IPS-NIHi11 (cell line): ENCODE data around the gene TXN.
A peak's percentile ranks its signal among the peaks of the same experiment; 100 is the strongest.

Source experiments
- DNase-seq: peaks from one replicate; pipeline ENCODE4 v3.0.0; 2012; ENCODE audit warnings: mixed read lengths, low spot score

TXN gene

DNA sequence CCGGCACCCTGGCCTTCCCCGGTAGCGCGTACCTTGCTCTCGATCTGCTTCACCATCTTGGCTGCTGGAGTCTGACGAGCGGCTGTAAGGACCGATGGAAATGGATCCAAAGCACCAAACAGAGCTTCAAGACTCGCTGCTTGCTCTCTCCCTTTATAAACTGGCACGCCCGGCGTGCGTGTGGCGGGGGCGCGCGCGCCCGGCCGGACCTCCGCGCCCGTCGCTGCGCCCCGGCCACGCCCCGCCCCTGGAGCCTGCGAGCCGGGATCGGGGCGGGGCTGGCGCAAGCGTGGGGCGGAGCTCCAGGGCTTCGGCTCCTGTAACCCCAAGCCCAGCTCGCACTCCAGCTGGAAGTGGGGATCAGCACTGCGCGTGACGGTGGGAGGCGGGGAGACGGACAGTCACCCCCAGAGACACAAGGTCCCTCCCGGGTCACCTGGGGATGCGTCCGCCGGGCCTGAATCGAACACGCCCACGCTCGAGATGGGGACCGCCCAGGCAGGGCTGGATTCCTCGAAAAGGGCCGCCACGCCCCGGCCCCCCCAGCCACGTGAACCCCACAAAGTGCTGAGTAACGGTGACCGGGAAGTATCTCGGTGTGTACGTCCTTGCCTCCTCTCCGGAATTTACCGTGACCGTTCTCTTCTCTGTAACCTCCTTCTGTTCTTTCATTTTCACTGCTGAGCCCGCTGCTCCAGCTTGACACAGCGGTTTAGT is at the start of gene TXN:
TSS of gene TXN (minus strand) at position 128 of the 717 bp plus-strand sequence. CDS start at position 56, 72 bp downstream.
- DNase-seq, result peak; percentile 87

DNA sequence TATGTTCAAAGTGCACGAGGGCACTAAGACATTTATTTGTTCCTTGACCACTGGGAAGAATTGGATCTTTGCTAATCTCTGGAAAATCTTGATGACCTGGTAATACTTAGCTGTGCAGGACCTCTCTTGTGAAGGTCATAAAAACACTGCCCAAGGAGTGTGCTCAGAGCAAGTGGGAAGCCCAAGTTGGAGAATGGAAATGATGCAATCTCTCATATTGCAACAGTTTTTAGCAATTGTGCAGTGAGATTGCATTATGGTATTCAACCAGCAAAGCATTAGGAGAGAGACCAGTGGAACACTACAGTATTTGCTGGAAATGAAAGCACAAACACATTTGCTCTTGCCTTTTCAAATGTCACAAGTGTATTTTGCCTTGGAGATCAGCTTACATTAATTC is 46.8 kb upstream of the TXN start:
- no peak for DNase-seq

DNA sequence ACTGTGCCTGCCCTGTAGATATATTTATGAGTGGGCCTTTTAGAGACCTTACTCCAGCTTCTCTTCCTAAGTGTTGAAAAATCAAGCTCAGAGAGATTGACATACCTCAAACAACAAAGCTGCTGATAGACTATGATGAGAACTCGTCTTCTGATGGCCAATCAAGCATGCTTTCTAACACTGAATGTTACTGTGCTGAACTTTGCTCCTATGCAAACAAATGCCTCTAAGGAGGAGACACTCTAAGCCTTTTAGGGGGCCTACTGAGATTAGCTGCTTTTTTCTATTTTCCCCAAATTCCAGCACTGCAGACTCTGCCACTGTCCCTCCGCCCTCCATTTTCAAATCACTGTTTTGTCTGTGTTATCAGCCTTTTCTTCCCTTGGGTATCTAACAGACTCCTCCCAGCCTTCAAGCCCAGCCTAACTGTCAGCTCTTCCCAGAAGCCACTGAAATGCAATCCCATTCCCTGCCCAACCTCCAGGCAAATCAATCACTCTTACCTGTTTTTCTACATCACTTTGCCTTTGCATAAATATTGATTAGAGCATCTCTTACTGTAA is 41.8 kb upstream of the TXN start:
- DNase-seq, result no peak

DNA sequence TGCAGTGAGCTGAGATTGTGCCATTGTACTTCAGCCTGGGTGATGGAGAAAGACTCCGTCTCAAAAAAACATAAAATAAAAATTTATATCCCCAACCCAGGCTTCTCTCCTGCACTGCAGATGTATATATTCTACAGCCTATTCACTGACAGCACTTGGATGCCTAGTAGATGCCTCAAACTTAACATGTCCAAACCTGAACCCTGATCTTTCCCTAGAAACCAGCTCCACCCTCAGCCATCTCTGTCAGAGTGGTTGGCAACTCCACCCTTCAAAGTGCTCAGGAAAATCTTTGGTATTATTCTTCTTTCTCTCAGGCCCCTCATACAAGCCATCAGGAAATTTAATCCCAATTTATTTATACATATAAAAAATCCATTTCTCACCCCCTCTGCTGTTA is 36.9 kb upstream of the TXN start:
- no peak for DNase-seq

DNA sequence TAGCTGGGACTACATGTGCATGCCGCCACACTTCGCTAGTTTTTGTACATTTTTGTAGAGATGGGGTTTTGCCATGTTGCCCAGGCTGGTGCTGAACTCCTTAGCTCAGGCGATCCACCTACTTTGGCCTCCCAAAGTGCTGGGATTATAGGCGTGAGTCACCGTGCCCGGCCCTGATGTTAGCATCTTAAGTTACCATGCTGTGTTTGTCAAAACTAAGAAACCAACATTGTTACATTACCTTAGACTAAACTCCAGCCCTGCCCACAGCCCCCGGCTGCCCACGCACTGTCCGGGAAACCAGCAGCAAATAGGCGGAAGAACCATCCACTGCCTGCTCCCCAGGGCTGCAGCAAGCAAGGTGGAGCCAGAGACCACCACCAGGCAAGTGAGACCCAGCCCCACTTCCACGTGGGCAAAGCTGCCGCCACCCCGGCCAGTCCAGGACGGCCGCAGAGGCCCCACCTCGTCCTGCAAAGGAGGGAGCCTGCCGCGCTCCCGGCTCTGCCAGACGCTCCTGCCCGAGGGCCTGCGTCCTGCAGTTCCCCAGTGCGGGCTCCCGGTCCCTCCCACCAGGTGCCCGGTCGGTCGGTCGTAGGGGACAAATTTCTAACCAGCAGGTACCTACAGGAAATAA is 35.7 kb upstream of the TXN start:
- peak; percentile 16 for DNase-seq

DNA sequence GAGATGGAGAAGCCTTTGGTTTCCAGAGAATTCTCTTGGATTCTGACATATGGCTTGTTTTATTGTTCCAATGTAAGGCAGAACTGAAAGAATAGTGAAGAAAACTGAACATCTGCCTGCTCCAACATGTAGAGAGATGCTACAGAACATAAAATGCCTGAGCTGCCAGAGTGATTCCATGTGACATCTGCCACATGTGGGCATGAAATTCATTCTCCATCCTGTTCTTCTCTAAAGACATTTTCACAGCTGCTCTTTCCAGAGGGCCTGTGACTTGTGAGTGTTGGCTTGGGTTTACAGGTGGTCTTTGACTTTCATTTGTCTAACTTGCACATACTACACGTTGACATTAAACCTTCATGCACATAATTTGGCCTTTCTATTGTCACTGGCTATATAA is 33.7 kb upstream of the TXN start:
- no peak for DNase-seq

DNA sequence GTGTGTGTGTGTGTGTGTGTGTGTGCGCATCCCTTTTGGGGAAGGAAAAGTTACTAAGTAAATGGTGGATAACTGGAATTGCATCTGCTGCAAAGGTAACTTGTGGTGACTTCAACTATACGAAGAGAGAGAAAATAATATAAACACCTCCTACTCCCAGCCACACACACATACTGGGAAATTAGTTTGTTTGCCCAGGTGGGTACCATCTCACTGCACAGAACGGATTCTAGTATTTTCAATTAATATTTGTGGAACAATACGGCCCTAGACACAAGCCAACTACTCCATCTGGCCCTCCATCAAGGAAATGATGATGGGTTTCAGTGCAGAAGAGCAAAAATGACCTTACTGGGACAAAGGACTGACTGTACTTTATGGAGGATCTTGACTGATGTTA is 32.2 kb upstream of the TXN start:
- DNase-seq, result no peak

DNA sequence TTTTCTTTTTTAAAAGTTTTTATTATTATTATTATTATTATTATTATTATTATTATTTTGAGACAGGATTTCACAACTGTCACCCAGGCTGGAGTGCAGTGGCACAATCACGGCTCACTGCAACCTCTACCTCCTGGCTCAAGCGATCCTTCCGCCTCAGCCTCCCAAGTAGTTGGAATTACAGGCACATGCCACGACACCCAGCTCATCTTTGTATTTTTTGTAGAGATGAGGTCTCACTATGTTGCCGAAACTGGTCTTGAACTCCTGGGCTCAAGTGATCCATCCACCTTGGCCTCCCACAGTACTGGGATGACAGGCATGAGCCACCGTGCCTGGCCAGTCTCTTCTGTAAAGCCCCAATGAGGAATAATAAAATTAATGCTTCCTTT is 31.0 kb upstream of the TXN start:
- DNase-seq, result no peak

DNA sequence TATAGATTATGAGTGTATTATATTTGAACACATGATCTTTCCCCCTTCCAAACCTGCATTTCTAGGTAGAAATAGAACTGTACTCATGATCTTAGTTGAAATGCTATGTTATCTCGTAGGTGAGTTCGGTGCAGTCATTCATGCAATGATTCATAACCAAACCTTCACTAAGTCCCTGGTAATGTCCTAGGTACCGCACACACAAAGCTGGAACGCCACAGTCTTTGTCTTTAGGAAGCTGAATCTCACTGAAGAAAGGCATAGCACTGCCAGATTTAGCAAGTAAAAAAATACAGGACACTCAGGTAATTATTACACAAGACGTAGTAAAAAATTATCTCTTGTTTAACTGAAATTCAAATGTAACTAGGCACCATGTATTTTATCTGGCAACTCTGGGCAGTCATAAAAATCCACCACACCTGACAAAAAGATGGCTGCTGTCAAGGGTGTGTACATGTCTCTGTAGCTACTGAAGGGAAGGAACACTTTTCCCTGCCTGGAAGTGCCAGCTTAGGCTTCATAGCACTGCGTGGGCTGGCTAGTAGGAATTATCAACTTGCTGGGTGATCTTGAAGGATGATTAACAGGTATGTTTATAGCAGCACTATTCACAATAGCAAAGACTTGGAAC is 28.0 kb upstream of the TXN start:
- DNase-seq, result no peak

DNA sequence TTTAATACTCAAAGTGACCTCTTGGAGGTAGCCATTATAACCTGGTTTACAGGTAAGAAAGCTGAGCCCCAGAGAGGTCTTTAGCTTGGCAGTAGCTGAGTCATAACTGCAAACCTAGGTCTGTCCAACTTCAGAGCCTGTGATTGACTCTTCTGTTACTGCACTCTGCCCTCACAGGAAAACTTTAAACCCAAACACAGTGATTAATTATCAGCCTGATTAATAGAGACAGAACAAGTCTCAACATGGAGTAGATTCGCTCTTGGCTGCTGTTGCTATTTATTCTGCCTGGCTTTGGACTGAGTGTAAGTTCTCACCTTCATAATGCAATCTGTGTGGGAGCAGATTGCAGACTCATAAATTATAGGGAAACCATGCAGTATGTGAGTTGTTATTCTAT is 27.4 kb upstream of the TXN start:
- no peak for DNase-seq

DNA sequence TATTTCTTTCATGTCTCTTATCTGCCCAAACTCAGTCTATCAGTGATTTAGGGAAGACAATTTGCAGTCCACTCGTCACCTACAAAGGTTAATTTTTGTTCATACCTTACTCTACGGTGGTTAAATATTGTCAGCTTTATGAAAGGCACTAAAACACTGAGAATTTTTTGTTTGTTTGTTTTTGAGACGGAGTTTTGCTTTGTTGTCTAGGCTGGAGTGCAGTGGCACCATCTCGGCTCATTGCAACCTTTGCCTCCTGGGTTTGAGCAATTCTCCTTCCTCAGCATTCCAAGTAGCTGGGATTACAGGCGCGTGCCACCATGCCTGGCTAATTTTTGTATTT is 26.4 kb upstream of the TXN start:
- no peak for DNase-seq

DNA sequence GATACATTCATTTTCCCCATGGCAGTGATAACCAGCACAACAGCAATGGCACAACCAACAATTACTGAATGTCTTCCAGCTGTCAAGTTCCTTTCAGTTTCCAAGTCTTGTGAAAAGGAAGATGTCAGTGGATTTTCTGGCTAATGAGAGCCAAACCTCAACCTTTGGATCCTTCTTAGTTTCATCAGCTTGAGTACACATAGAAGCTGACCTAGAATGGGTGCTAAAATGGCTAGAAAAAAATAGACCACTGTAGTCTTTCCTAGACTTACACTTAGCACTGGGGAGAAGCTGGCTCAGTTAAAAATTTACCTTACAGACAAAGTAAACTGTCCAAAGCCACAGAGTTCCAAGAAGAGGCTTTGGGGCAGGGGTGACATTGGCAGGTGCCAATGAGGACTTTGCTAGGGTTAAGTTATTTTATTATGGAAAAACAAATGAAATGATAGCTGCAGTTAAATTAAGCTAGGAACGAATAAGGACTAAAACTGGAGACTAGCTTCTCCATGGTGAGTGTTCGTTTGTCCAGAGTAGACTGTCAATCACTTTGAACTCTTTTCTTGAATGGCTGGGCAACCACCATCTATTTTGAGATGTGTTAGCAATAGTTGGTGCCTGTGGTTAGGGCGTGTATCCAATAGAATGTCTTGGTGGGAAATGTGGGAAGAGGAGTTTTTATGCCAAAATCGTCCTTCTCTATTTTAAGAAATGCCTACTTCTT is 25.9 kb upstream of the TXN start:
- DNase-seq, result no peak

DNA sequence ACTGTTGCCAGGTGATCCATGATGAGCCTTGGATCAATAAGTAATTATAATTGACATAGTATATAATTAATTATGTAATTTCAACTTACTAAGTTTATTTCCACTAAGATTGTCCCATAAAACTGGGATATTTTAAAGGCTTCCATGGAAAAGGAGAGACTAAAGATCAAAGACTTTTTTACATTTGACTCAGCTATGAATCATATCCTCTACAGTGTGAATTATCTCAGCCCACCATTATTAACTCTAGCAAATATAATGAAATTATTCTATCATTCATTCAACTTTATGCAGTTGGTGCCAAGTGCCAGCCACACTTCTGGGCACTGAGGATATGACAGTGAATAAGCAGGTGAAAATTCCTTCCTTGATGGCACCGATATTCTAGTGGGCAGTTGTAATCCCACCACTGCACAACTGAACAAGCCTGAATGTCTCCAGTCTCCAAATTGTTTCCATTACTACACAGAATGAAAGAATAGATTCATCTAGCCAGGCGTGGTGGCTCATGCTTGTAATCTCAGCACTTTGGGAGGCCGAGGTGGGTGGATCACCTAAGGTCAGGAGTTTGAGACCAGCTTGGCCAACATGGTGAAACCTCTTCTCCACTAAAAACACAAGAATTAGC is 21.9 kb upstream of the TXN start:
- DNase-seq, result no peak

DNA sequence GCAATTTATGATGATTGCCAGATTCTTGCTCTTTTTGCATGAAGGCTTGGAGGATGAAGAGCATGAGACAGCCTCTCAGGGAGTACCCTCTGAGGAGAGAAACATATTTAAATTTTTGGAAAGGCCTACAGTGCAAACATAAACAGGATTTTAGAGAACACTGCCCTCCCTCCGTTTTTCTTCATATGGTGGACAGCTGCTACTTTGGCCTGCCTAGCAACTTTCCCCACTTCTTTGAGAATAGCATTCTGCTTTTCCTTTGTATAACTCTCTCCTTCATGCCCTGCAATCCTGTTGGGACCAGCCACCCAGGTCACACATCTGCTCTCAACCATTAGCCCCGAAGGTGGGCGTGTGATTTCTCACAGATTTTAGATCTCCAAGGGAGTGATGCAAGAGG is 20.5 kb upstream of the TXN start:
- DNase-seq, result no peak

DNA sequence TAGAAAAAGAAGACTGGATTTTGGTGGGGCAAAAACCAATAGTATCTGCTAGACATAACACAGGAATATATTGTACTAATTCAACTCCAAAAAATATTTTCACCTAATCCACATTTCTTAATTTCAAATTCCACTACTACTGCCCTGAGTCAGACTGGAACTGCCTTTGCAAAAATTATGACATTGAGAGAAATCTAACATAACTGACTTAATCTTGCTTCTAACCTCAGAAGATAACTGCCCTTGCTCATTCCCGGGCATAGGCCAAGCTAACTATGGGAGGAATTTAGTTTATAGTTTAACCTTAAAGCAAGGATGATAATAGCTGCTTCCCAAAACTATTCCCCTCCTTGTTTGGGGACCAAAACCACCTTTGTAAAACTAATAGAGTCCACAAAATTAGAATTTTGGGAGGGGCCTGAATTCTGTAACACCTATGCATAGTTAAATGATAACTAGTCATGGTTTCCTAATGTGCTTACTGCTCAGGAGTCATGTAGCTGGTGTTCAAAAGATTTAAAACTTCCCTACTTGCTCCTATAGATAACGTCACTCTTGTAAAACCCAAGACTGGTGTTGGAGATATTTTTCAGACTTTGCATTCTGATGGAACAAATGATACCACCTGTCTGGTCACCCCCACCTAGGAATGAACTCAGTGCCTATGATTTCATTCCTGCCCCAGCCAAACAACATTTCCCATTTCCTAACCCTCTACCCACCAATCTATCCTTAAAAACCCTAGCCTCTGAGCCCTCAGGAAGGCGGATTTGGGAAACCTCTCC is 14.1 kb upstream of the TXN start:
- no peak for DNase-seq

DNA sequence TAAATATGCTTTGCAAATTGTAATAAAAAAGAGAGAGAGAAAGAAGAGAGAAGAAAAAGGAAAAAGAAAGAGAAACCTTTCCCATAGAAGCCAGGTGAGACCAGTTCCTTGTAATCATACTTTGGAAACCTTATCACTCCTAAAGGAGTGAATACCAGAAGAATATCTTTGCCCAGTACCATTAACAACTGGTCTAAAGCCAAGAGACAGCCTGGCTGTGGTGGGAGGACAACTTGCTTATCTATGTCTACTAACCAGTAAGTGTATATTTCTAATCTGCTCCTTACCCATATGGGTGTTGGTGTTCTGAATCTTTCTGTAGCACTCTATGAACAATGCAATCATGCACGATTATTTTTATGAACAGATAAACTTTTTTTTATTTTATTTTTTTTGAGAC is 10.5 kb upstream of the TXN start:
- DNase-seq, result no peak

DNA sequence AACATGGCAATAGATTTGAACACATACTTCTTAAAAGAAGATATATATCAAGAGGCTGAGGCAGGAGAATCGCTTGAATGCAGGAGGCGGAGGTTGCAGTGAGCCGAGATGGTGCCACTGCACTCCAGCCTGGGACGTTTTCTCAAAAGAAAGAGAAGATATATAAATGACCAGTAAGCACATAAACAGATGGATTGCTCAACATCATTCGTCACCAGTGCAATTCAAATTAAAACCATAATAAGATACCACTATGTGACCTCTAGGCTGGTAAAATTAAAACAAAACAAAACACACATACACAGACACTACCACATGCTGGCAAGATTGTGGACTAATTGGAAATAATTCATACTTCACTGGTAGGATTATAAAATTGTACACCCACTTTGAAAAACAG is 5.3 kb upstream of the TXN start:
- no peak for DNase-seq

DNA sequence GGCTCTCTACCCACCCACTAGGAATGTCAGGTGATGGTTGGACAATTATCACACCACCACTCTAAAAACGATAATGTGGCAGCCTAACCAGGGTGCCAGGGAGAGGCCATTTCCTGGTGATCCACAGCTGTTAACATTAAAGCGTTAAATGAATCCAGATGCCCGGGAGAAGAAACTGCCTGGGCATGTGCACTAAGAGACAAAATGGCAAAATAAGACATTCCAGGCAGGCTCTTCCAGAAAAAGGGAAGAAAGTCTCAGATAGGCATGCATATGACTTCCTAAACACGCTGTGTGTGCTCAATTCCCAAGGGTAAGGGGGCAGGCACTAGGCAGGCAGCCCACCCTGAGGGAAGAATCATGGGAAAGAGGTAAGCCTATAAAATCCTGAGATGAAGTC is 4.6 kb upstream of the TXN start:
- no peak for DNase-seq

DNA sequence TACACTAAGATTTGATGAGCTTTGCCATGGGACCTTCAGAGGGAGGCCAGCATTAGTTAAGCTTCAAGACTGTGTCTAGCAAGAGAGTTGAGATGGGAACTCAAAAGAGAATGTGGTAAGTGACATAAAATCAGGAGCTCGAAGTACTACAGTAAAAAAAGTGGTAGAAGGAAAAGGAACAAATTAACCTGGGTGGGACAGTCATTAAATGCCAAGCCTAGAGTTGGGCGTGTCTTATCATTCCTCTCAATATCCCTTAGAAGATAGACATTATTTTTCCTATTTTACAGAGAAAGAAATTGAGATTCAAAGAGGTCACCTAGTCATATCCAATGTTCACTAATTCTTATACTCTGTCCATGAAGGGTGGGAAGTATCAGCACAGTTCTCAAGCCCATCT is 3.3 kb upstream of the TXN start:
- no peak for DNase-seq

DNA sequence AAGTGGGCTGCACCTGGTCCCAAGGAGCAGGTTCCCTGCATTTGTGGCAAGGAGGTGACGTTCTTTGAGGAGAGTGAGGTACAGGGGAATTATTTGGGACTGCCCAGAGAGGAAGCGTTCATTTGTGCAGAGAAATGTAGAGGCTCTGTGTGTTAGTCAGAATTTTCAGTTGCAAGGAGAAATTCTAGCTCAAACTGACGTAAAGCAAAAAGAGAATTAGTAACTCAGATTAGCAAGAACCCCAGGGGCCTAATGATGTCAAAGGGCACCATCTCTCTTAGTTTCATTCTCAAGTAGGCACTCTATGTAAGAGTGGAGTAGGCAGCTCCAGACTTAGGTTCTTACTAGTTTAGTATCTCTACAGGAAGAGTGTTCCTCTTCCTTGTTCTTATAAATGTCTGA is 2.4 kb upstream of the TXN start:
- DNase-seq, result no peak

DNA sequence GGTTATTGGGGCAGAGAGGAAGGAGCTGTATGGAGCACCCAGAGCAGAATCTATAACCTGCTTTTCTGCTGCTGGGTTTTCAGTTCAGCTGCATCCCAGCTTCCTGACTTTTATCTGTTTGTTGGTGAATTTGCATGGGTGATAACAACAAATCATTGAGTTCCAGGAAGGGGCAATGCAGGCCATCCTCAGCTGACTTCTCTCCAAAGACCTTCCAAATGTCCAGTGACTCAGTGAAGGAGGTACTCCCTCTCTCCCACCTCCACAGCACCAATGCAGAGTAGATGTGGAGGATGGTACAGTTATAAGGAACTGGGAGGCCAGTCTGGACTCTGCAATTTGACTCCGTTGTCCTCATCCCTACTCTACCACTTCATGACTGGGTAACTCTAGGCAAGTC is 1.6 kb upstream of the TXN start:
- DNase-seq, result no peak
